ENCODE data around the gene WWC1.
"Not testable (repeated sequence)": the region's sequence is repeated elsewhere in the genome, so short reads cannot be mapped to it uniquely, and the experiment has no call there.

The WWC1 gene

DNA sequence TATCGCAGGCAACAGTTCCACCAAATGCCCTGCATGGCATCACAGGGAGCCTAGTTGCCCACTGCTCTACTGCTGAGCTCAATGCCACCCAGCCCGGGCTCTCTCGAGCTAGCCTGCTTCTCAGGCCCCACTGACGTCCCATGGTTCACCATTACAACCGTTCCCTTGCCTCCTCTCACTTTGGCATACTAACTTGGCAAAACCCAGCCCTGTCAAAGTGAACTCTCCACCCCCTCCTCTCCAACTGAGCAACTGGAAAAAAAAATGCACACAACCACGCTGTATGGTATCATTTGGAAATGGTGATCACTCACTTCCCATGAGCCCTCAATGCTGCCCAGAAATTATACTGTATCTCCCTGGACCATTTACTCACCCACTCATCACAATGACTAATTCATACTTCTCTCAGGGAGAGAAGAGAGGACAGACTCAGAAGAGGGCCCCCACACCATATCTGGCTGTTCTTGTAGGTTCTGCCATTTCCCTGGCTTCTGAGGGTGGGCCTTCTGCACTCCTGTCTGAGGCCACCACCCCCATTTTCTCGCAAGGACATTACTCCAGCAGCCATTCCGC lies 143.4 kb downstream of the WWC1 start:
- DNase-seq (ENCODE audit: low read depth in 1 of 2, low spot score in 1 of 2), result no peak

DNA sequence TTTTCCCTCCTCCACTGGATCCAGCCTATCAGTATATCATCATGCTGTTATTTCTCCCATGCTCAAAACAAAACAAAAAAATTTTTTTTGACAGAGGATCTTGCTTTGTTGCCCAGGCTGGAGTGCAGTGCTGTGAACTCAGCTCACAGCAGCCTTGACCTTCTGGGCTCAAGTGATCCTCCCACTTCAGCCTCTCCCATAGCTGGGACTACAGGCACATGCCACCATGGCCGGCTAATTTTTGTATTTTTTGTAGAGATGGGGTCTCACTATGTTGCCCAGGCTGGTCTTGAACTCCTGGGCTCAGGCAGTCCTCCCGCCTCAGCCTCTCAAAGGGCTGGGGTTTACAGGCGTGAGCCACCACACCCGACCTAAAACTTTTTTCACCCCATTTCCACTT lies 143.9 kb downstream of the WWC1 start:
- DNase-seq (ENCODE audit: low read depth in 1 of 2, low spot score in 1 of 2), result not testable (repeated sequence)

DNA sequence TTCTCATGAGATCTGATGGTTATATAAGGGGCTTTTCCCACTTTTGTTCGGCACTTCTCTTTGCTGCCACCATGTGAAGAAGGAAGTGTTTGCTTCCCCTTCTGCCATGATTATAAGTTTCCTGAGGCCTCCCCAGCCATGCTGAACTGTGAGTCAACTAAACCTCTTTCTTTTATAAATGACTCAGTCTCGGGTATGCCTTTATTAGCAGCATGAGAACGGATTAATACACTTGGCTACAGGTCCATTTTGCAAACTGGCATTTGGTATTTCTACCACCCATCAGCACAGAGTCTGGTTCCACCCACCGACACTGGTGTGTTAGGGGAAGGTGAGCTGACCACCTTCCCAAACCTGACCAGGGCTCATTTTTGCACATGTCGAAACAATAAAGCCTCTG lies 146.9 kb downstream of the WWC1 start:
- no peak for DNase-seq (ENCODE audit: low read depth in 1 of 2, low spot score in 1 of 2)

DNA sequence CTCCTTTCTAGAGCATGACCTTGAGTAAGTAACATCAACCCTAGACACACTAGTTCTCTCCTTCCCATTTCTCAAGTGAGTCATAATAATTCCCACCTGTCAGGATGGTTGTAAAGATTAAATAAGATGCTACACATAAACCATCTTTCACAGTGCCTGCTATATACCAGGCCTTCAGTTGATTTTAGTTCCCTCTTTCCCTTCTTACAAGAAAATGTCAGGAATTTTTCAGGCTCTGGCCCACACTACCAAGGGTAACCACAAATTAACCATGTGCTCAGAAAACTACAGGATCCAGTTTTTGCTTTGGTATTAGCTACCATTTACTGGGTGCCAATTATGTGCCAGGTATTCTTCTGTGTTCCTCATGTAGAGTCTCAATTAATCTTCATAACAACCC lies 152.1 kb downstream of the WWC1 start:
- DNase-seq (ENCODE audit: low read depth in 1 of 2, low spot score in 1 of 2), result no peak

DNA sequence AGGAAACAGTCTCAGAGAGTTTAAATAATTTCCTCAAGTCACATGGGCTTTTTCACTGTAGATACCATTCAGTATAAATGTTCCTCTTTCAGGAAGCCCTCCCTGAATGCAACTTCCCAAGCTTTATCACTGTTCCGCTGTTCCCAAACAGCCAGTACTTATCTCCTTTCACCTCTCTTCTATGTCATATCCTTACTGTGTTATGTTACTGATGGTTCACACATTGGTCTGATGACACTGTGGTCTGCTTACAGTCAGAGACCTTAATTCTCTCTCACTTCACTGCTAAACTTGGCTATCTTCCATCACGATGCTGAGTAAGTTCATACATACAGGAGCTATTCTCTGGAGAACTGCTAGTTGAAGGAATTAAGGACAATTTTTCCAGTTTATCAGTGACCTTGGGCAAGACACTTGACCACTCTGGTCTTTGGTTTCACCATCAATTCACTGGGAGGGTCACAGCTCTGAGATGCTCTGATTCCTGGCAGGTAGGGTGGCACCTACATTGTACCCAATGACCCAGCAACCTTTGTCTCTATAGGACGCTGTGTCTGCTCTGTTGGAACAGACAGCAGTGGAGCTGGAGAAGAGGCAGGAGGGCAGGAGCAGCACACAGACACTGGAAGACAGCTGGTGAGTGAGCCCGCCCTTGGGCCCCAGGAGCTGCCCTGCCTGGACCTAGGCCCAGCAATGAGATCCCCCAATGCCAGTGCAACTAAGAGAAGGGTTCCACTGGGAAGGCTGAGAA lies 152.7 kb downstream of the WWC1 start:
- no peak for DNase-seq (ENCODE audit: low read depth in 1 of 2, low spot score in 1 of 2)

DNA sequence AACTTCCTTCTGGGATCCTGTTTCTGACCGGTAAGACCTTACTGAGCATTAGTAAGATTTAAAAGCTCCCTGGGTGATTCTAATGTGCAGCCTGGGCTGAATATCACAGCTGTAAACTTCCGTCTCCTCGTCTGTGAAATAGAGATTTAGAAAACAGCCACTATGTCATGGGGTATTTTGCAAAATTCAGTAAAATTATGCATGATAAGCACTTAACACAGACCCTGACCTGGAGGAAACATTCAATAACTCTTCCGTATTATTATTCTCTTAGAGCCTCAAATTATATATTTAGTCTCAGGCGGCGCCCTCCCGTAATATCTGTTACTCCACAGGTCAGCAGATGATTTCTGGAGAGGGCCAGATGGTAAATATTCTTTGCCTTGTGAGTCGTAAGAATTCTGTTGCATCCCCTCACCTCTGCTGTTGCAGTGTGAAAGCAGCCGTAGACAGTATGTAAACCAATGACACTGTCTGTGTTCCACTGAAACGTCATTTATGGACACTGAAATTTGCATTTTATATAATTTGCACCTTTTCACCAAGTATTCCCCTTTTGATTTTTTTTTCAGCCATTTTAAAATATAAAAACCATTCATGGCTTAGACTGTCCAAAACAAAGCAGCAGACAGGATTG lies 155.7 kb downstream of the WWC1 start:
- no peak for DNase-seq (ENCODE audit: low read depth in 1 of 2, low spot score in 1 of 2)

DNA sequence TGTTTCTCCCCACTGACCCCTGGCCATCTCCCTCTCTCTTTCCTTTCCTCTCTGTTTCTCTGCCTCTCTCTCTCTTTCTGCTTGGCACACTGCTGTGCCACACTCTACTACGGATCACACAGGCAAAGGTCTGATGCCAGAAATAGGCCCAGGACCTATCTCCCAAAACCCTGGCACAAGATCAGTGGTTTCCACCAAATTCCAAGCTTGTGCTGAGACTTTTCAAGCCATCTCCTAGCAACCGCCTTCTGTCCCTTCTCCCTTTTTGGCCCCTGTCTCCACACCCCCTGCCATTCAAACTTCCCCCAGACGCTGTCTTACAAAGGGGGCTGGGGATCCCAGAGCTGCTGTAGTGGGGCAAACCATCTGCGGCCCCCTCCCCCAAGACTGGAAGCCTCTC lies 156.4 kb downstream of the WWC1 start:
- DNase-seq (ENCODE audit: low read depth in 1 of 2, low spot score in 1 of 2), result no peak

DNA sequence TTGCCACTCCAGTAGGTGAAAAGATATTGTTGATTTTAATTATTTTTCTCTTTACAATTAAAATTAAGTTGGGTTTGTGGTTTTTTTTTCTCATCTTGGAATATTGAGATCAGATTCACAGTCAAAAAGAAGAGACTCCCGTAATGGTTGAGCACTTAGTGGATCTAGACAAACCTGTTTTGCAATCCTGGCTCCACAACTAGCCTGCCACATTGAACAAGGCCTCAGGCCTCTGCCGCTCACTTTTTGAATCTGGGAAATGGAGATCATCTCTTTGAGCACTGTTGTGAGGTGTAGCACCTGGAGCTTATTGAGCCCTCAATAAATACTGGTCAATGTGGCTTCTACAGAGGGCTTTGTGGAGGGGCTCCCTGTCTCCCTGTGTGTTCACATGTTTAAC lies 157.7 kb downstream of the WWC1 start:
- DNase-seq (ENCODE audit: low read depth in 1 of 2, low spot score in 1 of 2), result no peak

DNA sequence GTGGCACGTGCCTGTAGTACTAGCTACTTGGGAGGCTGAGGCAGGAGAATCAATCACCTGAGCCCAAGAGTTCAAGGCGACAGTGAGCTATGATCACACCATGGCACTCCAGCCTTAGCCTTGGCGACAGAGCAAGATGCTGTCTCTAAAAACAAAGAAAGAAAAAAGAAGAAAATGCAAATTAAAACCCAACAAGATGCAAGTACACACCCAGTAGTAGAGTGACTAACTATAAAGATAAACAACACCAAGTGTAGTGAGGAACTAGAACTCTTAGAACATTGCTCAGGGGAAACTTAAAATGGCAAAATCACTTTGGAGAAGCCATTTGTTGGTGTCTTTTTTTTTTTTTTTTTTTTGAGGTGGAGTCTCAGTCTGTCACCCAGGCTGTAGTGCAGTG lies 160.1 kb downstream of the WWC1 start:
- no peak for DNase-seq (ENCODE audit: low read depth in 1 of 2, low spot score in 1 of 2)

DNA sequence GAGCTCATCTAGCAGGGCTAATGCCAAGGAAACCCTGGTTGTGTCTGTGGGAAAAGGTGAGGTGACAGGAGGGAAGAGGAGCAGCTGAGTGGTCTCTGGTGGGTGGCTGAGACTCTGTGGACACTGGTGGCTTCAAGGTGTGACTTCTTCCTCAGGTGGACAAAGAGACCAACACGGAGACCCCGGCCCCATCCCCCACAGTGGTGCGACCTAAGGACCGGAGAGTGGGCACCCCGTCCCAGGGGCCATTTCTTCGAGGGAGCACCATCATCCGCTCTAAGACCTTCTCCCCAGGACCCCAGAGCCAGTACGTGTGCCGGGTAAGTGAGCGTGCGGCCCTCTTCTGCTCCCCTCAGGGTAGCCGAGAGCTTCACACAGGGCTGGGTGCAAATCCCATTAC lies 163.8 kb downstream of the WWC1 start:
- no peak for DNase-seq (ENCODE audit: low read depth in 1 of 2, low spot score in 1 of 2)

DNA sequence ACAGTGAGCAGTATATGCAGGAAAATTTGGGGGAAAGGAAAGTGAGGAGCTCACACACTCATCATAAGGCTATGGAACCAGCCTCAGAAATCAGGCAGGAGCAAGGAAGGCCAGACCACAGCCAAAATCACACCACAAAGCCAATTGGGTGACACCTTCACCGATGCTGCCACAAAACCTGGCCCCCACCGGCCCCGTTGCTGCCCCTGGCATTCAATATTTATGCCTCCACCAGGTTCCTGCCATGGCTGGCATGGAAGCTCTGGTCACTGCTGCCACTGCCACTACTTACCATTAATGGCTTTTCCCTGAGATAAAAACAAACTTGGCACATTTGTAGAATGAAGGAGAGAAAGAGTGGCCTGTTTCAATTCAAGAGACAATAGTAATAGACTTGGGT lies 166.1 kb downstream of the WWC1 start:
- no peak for DNase-seq (ENCODE audit: low read depth in 1 of 2, low spot score in 1 of 2)

DNA sequence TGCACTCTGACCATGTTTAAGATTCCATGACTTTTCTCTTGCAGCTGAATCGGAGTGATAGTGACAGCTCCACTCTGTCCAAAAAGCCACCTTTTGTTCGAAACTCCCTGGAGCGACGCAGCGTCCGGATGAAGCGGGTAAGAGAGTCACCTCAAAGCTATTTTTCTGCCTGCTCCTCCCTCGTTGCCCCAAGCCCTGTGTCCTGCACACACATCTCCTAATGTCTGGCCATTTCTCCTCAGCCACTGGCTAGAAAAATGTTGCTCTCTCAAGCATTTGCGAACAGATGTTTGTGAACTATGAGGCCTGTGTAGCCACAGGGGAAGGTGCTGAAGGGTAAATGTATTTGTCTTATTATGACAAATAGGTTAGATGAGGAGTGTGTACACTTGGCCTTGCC lies 169.2 kb downstream of the WWC1 start:
- DNase-seq (ENCODE audit: low read depth in 1 of 2, low spot score in 1 of 2), result no peak

DNA sequence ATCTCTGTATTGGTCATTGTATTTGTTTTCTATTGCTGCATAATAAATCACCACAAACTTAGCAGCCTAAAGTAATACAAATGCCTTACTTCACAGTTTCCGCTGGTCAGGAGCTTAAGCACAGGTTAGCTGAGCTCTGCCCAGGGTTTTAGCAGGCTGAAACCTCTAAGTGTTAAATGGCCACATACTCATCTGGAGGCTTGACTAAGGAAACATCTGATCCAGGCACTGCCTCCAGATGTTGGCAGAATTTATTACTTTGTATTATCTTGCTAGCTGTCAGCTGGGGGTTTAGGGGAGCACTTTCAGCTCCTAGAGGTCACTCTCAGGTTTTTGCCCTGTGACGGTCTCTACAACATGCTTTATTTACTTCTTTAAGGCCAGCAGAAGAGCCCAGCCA lies 171.6 kb downstream of the WWC1 start:
- no peak for DNase-seq (ENCODE audit: low read depth in 1 of 2, low spot score in 1 of 2)

DNA sequence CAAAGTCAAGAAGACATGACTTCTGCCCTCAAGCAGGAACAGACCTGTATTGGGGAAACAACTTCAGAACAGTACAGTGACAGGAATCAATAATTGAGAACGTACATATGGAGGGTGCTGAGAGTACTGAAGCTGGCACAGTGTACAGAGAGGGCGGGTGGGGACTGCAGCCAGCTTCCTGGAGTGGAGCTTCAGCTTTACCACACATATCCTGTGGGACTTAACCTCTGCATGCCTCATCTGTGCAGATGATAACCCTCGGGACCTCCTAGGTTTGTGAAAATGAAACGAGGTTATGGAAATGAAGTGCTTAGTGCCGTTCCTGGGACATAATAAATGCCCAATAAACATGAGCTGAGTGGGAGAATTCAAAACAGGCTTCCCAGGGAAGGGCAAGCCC lies 172.8 kb downstream of the WWC1 start:
- DNase-seq (ENCODE audit: low read depth in 1 of 2, low spot score in 1 of 2), result no peak

DNA sequence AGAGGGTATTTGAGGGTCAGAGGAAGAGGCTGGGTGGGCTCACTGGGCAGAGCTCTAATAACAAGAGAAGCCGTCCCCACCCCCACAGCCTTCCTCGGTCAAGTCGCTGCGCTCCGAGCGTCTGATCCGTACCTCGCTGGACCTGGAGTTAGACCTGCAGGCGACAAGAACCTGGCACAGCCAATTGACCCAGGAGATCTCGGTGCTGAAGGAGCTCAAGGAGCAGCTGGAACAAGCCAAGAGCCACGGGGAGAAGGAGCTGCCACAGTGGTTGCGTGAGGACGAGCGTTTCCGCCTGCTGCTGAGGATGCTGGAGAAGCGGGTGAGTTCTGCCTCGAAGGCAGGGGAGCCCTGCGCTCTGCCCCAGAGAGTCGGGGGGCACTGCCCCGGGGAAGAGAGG lies 173.2 kb downstream of the WWC1 start:
- no peak for DNase-seq (ENCODE audit: low read depth in 1 of 2, low spot score in 1 of 2)

DNA sequence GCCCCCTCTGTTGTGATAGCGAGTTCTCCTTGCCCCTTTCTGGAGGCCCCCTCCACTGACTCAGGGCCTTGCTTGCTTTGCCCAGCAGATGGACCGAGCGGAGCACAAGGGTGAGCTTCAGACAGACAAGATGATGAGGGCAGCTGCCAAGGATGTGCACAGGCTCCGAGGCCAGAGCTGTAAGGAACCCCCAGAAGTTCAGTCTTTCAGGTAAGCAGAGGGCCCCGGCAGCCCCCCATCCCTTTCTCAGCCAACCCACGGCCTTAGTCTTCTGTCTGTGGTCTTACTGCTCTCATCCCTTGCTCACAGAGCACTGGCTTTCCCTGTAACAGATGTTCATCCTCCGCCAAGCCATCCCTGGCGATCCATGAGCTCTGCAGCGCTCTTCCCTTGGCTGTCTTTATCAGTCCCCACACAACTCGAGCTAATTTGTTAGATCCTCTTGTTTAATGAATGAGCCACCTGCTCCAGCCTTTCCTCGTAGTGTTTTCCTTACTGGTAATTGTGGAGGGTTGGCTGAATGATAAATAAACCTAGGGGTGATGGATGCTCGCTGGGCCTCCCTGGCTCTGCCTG lies 176.4 kb downstream of the WWC1 start:
- DNase-seq (ENCODE audit: low read depth in 1 of 2, low spot score in 1 of 2), result no peak

DNA sequence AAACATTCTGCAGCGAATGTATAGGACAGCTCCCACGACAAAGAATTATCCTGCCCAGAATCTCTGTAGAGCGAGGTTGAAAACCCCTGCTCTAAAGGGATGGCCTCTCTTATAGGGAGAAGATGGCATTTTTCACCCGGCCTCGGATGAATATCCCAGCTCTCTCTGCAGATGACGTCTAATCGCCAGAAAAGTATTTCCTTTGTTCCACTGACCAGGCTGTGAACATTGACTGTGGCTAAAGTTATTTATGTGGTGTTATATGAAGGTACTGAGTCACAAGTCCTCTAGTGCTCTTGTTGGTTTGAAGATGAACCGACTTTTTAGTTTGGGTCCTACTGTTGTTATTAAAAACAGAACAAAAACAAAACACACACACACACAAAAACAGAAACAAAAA lies 177.4 kb downstream of the WWC1 start:
- no peak for DNase-seq (ENCODE audit: low read depth in 1 of 2, low spot score in 1 of 2)

DNA sequence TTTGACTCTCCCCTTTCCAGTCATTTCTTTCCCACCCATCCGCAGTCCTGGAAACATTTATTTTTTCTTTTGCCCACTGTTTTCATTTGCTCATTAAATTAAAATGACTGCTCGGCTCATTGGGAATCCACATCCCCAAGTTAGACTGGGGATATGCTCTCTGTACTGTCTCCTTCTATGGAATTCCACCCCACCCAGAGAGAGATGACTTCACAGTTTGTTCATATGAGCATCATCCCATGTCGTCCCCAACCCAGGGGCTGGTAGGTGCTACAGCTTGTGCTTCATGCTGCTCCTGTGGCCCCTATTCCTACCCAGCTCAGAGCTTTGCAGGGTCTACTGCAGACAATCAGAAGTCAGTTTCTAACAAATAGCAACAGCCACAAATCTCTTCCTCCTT lies 178.4 kb downstream of the WWC1 start:
- no peak for DNase-seq (ENCODE audit: low read depth in 1 of 2, low spot score in 1 of 2)

DNA sequence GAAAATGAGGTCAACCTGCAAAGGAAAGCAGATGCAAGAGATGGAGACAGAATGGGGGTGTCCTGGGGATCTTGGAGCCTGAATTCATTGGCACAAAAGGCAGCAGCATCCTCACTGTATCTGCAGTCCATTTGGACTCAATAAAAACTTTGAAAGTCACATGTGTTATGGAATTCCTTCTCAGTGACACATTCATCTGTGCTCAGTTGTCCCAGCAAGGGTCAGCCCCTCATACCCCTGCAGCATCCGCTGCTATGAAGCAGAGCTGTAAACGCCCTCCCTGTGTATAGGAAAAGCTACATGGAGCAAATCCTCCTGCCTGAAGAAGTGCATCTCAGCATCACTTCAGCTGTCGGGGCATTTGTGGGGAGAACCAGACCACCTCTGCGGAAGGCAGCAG lies 180.3 kb downstream of the WWC1 start:
- no peak for DNase-seq (ENCODE audit: low read depth in 1 of 2, low spot score in 1 of 2)

DNA sequence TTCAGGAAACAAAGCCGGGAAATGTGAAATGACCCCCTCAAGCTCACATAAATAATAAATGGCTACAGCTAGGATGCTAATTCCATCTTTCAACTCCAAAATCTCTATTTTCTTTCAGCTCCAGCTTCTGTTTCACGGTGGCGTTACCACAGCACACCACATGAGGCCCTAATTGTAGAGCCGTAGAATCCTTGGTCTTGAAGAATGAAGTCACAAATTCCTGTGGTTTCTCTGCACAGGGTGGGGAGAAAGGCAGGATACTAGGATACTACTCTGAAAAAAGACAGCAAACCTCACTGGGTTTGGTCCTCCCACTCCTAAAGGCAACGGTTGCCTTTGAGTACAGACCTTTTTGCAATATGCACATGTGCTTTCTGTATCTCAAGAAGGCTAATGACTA lies 180.9 kb downstream of the WWC1 start:
- DNase-seq (ENCODE audit: low read depth in 1 of 2, low spot score in 1 of 2), result no peak

DNA sequence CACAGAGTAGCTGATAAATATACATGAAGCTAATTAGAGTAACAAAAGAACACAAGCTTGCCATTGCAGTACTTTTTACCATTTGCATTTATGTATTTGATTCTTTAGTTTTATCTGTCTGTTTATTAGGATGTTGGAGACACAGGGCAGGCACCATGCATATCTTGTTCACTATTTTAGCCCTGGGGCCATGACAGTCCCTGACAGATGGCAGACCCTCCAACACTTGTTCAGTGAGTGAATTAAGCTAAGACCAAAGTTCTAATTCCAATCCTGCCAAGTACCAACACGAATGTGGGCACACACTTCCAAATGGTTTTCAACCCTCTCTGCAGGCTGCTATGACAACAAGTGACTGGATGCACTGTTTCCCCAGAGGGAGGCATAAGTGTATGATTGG lies 182.9 kb downstream of the WWC1 start:
- DNase-seq (ENCODE audit: low read depth in 1 of 2, low spot score in 1 of 2), result no peak

DNA sequence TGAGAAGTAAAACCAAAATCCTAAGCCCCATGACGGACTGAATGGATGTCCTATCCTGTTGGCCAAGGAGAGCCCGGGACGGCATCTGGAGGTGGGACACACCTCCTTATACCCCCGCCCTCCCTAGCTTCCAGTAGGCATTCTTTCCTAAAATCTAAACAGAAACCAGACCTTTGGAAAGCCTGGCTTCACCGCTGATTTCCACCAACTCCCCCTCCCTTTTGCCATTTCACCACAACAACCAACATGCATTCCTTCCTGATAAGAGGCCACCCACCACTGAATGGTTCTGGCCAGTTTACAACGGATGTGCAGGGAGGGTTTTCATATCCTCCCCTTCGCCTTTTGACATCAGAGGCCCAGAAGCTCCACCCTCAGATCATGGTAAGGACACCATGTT lies 185.6 kb downstream of the WWC1 start:
- no peak for DNase-seq (ENCODE audit: low read depth in 1 of 2, low spot score in 1 of 2)

DNA sequence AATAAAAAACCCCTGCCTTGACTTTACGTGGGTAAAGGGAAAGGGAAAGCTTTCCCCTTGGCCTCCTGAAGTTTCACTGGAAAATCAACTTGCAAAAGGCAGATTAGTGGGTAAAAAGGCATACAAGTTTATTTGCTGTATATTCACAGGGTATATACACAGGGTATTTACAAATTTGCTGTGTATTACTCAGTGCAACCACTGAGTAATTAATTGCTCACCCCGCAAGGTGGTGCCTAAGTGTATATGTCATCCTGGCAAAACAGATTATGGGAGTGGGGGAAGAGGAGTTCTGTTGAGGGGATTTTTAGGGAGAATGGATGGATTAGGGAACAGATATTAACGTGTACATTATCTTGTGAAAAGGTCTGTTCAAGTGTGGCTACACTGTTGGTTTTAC lies 187.7 kb downstream of the WWC1 start:
- no peak for DNase-seq (ENCODE audit: low read depth in 1 of 2, low spot score in 1 of 2)

Measured in activated T-helper 1 cell treated with anti-CD3 and anti-CD28 coated beads, Interleukin-2, amount 50 U/mL, for 16 hours (primary cell).